ENCODE measurements around the gene LMO3. TPM values are rescaled to one million over a fixed set of nuclear protein-coding genes. Genes with fewer than 3 reads are reported as not detected.

The LMO3 gene
- total and polyA plus RNA-seq, 4 donors, result 0.13 to 1.2 TPM; not detected in 2

DNA sequence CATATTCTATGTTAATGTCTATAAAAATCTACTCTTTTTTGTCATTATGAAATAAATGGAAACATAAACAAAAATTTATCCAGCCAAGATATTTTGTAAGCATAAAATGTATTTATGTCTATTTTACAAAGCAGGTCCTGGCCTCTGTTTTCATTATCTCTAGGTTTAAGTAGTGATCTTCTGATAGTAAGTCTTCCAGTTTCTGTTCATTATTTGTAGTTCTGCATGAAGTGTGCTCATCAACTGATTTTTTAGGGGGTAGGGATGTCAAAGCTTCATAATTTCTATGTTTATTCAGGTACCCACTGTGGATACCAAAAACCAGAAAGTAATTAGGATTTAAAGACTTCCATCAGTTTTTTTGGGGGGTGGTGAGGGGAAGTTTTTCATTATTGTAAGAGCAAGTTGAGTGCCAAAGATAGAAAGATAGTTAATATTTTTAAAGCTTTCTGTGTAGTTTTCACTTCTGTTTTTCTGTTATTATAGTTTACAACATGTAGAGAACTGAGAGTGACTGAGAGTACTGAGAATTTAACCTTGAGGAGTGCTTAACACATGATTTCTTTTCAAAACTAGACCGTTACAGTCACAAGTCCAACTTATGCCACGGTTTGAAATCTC is 30.6 kb upstream of the LMO3 start (continued):
- TF ChIP-seq, protein P1, sequence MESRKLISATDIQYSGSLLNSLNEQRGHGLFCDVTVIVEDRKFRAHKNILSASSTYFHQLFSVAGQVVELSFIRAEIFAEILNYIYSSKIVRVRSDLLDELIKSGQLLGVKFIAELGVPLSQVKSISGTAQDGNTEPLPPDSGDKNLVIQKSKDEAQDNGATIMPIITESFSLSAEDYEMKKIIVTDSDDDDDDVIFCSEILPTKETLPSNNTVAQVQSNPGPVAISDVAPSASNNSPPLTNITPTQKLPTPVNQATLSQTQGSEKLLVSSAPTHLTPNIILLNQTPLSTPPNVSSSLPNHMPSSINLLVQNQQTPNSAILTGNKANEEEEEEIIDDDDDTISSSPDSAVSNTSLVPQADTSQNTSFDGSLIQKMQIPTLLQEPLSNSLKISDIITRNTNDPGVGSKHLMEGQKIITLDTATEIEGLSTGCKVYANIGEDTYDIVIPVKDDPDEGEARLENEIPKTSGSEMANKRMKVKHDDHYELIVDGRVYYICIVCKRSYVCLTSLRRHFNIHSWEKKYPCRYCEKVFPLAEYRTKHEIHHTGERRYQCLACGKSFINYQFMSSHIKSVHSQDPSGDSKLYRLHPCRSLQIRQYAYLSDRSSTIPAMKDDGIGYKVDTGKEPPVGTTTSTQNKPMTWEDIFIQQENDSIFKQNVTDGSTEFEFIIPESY (IDR thresholded peaks at IDR 0.05), result no peak
- TF ChIP-seq EGR1 (IDR thresholded peaks at IDR 0.05; ENCODE audit: low read depth in 2 of 2), result no peak
- no peak for TF ChIP-seq HNF4A (conservative IDR thresholded peaks at IDR 0.05)

GRCh38 chr12:16634786-16635185 is 28.8 kb upstream of the LMO3 start:
- Histone ChIP-seq H3K9ac (ENCODE audit: low read depth in 1 of 2, low read length in 2 of 2) (no peak overlapping the region), H3K27me3 (ENCODE audit: control insufficient read depth in 4 of 4, insufficient read depth in 4 of 4, low read length in 3 of 4) (no peaks in the 10 kb centered on the region), H3K4me1 (ENCODE audit: control insufficient read depth in 4 of 4, insufficient read depth in 4 of 4, low read length in 3 of 4) (no peaks in the 10 kb centered on the region), H3K27ac (ENCODE audit: low read depth in 1 of 2, low read length in 2 of 2) (no peak overlapping the region), H3K9me3 (ENCODE audit: control insufficient read depth in 4 of 4, low read length in 3 of 4) (no peaks in the 10 kb centered on the region), H3K4me3 (ENCODE audit: low read depth in 1 of 3, low read length in 3 of 3) (no peak overlapping the region), H3K36me3 (ENCODE audit: control insufficient read depth in 4 of 4, insufficient read depth in 3 of 4, low read depth in 1 of 4, low read length in 3 of 4) (no peaks in the 10 kb centered on the region)
- WGBS, result 82% methylated on average over 1 of the region's 1 CpG
- DNase-seq (ENCODE audit: low spot score), result no peak
- TF ChIP-seq REST (IDR thresholded peaks at IDR 0.05) (no peak), RXRA (IDR thresholded peaks at IDR 0.05) (no peak), ATF3 (IDR thresholded peaks at IDR 0.05) (no peak), GABPA (IDR thresholded peaks at IDR 0.05 in 1 of 2, conservative IDR thresholded peaks at IDR 0.05 in 1 of 2) (no peak), HNF4A (conservative IDR thresholded peaks at IDR 0.05) (no peak), FOXA2 (IDR thresholded peaks at IDR 0.05) (no peak), SP1 (IDR thresholded peaks at IDR 0.05) (no peak)
- TF ChIP-seq, protein P2, sequence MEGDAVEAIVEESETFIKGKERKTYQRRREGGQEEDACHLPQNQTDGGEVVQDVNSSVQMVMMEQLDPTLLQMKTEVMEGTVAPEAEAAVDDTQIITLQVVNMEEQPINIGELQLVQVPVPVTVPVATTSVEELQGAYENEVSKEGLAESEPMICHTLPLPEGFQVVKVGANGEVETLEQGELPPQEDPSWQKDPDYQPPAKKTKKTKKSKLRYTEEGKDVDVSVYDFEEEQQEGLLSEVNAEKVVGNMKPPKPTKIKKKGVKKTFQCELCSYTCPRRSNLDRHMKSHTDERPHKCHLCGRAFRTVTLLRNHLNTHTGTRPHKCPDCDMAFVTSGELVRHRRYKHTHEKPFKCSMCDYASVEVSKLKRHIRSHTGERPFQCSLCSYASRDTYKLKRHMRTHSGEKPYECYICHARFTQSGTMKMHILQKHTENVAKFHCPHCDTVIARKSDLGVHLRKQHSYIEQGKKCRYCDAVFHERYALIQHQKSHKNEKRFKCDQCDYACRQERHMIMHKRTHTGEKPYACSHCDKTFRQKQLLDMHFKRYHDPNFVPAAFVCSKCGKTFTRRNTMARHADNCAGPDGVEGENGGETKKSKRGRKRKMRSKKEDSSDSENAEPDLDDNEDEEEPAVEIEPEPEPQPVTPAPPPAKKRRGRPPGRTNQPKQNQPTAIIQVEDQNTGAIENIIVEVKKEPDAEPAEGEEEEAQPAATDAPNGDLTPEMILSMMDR (IDR thresholded peaks at IDR 0.05; ENCODE audit: low read depth, low read length, missing input control), result no peak
- TF ChIP-seq, protein P3, sequence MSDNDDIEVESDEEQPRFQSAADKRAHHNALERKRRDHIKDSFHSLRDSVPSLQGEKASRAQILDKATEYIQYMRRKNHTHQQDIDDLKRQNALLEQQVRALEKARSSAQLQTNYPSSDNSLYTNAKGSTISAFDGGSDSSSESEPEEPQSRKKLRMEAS (IDR thresholded peaks at IDR 0.05), result no peak
- TF ChIP-seq, protein P1 (IDR thresholded peaks at IDR 0.05), result no peak

Measured in liver (tissue), 9 donors.